ENCODE data around the gene ARV1.
"Not testable (repeated sequence)": the region's sequence is repeated elsewhere in the genome, so short reads cannot be mapped to it uniquely, and the experiment has no call there.

ARV1 gene

DNA sequence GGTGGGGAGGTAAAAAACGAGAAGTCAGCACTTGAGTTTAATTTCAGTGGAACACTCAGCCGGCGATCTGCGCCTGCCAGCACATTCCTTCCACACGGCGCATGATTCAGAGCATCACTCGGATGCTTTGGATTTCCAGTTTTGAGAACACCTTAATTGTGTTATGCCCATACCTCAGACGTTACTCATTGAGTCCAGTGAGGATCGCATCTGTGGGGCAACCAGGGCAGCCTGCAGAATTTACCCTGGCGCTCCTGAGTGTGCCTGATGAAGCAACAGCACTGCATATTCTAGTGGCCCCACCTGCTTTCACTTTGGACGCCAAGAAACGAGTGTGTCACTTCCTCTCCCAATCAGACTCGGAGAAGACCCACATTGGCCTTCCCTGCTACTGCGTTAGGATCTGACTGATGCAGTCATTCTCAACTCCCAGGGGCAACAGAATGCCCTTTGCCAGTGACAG, 41.3 kb downstream of the ARV1 start:
- DNase-seq (ENCODE audit: low spot score) = no peak

DNA sequence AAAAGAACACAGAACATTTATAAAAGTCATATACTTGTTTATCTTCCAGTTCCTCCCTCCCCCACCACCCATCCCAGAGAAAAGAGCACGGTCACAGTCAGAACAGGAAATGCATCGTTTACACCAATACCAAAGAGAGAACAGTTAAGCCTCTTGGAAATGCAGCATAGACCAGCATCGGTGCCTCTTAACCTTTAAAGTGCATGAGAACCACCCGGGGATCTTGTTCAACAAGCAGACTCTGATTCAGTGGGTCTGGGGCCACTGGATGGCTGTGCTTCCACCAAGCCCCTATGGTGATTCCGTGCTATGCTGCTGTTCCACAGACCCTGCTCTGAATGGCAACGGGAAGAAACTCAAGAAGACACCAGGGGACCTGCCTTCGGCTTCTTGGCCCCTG, 41.9 kb downstream of the ARV1 start:
- no peak for DNase-seq (ENCODE audit: low spot score)

DNA sequence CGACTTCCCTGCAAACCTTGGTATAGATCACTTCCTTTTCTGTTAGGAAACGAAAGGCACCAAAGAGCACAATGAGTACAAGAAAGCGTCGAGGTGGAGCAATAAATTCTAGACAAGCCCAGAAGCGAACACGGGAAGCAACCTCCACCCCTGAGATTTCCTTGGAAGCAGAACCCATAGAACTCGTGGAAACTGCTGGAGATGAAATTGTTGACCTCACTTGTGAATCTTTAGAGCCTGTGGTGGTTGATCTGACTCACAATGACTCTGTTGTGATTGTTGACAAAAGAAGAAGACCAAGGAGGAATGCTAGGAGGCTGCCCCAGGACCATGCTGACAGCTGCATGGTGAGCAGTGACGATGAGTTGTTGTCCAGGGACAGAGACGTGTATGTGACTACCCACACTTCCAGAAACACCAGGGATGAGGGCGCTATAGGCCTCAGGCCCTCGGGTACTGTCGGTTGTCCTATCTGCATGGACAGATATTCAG, 42.7 kb downstream of the ARV1 start:
- no peak for DNase-seq (ENCODE audit: low spot score)

DNA sequence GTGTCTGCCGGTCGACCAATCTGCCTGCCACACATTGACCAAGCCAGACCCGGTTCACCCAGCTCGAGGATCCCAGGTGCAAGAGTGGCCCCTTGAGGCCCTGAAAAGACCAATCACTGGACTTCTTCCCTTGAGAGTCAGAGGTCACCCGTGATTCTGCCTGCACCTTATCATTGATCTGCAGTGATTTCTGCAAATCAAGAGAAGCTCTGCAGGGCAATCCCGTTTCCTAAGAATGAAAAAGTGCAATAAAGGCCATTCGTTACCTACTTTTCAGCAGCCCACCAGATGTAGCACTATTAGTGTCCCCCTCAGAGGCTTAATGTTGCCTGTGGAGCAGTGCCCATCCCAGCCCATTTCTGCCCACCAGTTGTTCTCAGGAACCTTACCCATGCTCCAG, 43.6 kb downstream of the ARV1 start:
- not testable (repeated sequence) for DNase-seq (ENCODE audit: low spot score)

DNA sequence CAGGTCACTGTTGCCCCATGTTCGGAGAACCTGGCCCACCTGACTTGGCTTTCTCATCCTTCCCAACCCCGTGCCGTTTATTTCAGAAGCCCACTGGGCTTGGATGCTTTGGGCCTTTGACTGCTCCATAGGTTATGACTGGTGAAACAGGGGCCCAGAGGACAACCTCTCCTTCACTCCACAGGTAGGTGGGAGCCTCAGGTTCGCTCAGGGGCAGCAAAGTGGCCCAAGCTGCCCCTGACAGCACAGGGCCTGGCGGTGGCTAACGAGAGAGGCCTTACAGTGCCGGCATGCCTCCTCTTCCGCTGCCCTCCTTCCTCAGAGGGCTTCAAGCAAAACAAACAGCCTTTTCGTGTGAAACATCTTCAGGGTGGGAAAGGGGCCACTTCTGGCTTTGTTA, 44.3 kb downstream of the ARV1 start:
- no peak for DNase-seq (ENCODE audit: low spot score)

DNA sequence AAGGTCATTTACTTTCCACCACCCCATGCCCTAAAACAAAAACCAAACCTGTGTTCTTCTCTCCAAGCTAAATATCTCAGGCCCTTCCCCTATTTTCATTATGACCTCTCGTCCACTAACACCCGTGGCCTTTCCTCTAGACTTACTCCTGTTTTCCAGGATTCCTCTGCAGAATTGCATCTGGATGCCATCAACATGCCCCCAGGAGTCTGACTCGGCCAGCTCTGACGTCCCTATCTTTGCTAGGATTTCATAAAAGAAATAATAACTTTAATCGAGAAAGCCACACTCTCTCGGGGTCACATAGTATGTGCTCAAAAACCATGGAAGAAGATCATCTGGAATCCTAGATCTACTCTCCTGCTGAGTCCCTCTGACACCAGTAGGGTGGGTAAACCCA, 47.7 kb downstream of the ARV1 start:
- DNase-seq (ENCODE audit: low spot score) = no peak

DNA sequence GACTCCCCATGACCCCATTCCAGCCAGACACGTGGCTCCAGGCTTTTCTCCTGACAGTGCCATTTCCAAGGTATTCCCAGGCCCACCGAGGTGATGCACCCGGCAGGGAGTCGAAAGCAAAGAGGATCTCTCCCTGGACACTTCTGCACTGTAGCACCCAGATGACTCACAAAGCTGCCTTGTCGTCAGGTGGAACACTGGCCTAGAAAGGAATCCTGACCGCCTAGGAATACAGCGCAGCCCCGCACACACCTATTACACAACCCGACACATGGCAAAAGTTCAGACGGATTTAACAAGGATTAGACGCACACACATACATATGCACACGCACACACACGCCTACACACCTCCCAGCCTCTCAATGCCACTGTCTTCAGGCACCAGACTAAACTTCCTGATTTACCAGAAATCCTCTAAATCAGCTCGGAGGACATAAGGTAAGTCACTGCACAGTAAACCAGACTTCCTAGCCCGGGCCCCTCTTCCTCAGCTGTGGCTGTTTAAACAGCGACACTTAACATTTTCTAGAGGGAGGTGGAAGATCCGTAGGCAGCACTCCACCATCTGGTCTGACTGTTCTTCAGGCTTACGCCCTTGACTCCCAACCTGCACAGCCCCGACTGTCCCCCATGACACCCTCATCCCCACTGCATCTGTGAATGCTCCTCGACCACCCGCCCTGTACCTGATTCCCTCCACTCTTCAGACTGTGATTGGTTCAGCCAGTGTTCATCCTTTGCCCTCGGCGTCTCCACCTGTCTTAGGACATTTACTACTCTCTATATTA, 48.4 kb downstream of the ARV1 start:
- no peak for DNase-seq (ENCODE audit: low spot score)

DNA sequence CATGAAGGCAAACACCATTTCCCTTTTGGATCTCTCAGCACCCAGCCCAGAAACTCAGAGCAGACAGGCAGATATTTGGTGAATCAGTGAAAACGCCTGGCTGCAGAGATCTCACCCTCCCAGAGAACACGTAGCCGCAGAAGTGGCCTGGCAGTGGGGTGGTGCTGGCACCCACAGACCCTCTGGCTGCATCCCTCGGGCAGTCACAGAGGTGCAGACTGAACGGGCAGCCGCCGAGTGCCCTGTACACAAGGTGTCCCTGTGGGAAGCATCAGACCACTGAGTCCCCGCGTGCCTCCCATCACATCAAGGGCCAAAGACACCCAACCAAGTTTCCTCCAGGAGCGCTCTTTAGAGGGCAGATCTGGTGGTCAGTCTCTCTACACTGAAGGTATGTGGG, 49.1 kb downstream of the ARV1 start:
- no peak for DNase-seq (ENCODE audit: low spot score)

DNA sequence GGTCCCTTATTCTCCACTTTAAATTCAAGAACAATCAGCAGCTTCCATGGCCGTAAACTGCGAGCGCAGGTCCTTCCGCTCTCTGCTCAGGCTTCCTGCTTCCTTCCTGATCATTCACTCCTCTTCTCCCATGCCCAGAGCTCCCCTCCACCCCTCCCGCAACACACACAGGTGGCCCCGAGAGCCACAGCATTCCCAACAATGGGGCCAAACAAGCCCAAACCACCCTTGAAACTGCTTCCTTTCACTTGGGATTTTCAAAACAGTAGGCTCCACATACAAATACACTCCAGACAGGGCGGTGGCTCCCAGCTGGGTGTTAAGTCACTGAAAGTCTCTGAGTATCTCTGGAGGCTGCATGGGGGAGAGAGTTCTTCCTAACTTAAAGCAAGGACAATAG, 49.8 kb downstream of the ARV1 start:
- DNase-seq (ENCODE audit: low spot score) = no peak

DNA sequence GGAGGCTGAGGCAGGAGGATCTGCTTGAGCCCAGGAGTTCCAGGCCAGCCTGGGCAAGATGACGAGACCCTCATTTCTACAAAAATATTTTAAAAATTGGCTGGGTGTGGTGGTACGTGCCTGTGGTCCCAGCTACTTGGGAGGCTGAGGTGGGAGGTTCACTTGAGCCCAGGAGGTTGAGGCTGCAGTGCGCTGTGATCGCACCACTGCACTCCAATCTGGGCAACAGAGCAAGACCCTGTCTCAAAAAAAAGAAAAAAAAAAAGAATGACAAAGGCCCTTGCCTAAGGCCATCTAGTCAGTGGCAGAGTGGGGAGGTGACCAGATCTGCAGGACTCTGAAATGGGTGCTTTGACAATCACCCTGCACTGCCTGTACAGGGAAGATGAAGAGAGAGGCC, 50.4 kb downstream of the ARV1 start:
- DNase-seq (ENCODE audit: low spot score) = not testable (repeated sequence)

DNA sequence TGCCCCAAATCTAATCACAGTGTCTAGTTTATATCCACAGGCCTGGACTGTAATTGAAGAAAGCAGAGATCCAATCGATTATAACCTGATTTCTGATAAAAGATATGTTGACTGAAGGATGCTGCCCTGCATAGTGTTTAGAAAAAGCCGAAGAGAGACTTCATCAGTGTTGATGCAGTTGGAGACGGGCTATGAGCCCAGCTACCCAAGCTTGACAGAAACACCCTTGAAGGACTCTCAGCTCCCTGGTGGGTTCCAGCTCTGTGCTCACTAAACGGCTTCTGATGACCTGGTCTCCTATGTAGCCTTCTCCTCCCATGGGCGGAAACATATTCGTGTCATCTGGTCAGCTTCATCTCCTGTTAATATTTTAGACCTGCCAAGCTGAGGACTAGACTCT, 50.9 kb downstream of the ARV1 start:
- DNase-seq (ENCODE audit: low spot score) = no peak

DNA sequence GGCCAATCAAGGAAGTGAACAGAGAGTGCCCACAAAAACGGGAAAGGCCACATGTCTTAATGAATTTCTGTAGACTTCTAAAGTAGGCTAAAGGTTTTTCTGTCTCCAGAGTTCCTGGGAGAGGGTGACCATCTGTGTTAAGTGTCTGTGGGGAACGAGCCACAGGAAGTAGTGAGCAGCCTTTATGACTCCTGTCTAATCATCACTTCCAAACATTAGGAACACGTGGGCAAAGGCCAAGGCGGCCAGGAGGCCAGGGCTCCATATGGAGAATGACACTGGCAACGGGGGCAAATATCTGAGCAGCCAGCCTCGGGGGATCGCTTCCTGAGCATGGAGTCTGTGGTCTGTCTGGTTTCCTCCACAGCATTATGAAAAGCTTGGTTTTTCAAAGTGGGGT, 54.1 kb downstream of the ARV1 start:
- DNase-seq (ENCODE audit: low spot score) = no peak

DNA sequence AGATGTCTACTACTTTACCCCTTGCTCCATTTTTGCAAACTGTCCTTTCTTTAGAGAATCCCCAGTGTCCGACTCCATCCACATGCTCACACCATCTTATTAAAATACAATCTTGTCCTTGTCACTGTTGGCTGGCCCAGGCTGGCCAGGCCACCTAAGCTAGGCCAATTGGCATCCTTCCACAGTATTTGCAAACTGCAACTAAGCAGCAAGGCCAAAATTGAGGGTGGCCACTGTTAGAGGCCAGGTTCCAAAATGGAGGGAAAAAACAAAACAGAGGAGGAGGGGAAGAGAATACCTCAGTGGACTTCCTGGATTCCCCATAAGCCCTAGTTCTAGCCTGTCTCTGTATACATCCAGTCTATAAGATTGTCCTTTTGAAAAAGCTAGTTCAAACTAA, 56.9 kb downstream of the ARV1 start:
- no peak for DNase-seq (ENCODE audit: low spot score)

DNA sequence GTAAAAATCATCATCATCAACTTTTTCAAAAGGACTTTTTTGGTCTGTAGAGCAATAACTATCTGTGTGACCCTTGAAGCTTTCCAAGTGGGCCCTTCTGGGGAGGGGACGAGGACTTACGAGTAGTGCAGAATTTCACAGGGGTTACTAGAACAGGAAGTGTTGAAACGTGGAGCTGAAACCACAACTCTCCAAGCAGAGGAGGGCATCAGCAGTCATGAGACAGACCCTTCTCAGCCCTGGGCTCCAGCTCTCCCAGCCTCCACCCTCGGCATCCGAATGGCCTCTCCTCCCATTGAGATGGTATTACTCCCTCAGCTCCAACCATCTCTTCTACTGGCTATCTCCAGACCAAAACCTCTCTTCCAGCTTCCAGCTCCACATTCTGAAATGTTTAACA, 57.5 kb downstream of the ARV1 start:
- DNase-seq (ENCODE audit: low spot score) = no peak

DNA sequence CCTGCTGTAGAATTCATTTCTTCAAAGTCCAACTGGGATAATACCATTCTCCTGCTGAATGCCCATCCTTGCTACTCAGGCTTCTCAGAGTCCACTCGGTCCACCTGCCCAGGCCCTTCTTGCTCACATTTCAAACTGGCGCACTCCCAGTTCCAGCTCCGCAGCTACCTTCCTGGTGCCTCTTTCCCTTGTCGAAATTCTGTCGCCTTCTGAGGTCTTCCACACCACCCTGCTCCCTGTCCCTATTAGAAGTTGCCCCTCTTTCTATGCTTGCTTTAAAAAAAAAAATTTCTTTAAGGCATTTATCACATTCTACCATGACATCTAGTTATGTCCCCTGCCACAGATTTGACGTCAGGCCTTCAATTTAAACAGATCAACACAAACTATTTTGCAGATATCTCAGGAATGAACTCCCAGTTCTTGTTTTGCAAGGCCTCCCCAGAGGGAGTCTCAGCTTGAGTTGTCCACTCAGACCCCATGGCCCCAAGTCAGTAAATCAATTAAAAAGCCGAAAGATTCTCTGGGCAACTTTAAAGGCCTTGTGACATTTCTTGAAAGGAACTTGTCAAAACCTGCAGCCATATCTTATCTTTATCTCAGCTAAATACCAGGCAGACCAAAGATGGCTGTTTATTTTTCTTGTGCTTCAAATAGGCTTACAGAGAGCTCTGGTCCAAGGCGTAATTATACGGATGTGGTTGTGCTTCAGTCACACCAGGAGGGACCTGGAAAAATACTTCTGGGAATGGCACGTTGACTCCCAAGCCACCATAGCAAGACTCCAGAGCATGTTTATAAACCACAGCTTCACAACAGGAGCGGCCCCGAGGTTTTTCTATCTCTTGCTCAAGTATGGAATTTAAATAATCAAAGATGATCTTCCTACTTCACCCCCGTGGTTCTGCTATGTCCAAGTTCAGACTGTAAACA, 59.0 kb downstream of the ARV1 start:
- no peak for DNase-seq (ENCODE audit: low spot score)

DNA sequence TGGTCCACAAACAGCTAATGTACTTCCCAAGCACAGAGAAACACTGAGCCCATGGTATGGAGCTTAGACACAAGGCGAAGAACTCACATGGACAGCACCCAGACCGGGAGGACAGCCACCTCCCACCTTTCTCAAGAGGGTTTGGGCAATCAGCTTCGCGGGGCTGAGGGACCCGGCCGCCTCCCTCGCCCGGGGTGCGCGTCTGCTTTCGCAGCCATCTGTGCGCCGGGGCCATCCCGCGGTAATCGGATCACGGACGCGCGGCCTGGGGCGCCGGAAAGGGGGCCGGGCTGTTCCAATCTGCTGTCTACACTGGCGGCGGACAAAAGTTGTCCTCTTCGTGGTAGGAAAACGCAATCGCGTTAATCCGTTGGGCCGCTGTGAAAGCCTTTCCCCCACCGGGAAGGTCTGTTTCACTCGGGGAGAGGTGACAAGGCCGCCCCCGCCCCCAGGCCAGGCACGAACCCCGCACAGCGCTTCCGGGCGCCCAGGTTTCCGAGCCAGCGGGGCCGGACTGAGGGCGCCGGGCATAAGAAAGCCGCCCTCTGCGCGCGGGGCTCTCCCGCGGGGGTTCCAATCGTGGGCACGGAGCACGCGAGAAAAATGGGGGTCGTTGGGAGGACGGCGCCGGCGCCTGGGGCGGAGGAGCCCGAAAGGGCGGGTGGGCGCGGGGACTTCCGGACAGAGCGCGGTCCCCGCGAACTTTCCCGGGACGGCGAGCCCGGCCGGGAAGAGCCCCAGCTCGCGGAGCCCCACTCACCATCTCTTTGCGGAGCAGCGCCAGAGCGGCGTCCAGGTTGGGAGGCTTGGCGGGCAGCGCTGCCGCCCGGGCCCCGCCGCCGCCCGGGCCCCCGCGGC, 60.5 kb downstream of the ARV1 start:
- DNase-seq (ENCODE audit: low spot score) = peak; percentile 72

DNA sequence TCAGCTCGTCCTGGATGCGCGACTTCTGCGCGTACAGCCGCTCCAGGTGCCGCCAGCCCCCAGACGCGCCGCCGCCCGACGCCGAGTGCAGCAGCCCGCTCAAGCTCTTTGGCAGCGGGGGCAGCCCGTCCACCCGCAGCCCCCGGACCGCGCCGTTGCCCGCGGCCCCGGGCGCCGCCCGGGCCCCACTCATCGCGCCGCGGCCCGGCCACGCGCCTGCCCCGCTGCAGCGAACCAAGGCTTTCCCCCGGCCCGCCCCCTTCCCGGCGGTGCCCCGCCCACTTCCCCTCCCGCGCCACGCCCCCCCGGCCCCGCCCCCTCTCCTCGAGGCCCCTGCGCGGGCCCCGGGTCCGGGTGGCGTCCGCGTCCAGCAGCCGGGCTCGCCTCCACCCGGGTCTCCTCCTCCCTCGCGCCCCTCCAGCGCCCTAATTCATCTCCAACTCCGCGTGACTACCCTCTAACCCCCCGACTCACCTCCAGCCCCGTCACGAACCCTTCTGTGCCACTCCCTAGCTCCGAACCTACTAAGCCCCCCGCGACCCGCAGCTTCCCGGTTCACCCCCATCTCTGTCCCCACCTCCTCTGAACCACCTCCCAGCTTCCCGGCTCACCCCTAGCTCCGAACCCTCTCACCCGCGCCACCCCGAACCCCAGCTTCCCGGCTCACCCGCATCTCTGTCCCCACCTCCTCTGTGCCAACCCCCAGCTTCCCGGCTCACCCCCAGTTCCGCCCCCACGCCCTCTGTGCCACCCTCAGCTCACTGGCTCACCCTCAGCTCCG, 61.3 kb downstream of the ARV1 start, which contains the start of gene FAM89A:
Gene FAM89A (minus strand): TSS at position 236 of the 781 bp plus-strand sequence. CDS start 43 bp downstream, at position 193.
- peak; percentile 85 for DNase-seq (ENCODE audit: low spot score)

DNA sequence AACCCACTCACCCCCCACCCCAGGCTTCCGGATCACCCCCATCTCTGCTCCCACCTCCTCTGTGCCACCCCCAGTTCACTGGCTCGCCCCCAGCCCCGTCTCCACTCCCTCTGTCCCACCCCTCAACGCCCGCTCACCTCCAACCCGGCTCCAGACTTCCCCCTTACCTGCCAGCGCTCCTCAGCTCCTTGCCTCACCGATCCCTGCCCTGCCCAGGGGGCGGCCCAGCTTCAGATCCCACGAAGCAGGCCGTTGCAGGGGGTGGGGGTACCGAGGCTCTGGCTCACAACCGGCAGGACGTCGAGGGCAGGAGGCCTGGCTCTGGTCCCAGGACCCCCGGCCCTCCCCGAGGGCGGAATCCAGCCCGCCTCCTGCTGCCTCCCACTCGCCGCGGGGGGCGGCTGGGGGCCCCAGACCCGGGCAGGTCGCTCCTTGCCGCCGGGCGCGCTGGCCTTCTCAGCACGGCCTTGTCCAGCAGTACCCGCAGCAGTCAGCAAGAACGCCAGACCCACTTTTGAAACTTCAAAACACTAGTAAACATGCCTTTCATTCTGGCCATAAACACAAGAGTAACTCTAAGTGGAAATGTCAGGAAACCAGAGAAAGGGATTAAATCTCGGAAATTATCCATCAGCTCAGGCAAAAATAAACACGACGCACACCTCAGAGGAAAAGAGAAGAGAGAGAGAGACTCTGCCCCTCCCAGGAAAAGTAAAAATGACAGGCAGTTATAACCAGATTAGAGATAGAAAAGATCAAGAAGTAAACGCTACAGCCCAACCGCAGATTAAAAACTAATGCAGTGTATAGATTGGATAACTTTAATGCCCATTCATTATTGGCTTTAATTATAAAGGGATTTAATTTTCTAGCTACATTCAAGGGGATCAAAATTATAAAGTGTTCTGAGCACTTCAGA, 62.2 kb downstream of the ARV1 start:
- no peak for DNase-seq (ENCODE audit: low spot score)

DNA sequence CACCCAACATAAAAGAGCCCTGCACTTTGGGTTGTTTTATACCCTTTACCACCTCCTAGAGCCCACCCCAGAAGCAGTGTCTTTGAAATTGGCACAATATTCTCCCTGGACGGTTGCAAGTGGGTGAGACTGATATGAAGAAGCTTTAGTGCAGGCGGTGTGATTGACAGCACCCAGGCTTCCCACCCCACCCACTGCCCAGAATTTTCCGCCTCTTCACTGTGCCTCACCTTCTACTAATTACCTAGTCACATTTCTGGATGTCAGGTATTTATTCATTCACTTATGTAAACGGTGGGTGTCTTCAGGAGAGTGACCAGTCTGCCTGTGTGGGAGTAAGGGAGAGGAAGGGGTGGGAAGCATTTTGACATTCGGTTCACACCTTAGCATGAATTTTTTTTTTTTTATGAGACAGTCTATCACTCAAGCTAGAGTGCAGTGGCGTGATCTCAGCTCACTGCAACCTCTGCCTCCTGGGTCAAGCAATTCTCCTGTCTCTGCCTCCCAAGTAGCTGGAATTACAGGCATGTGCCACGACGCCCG, 62.9 kb downstream of the ARV1 start:
- DNase-seq (ENCODE audit: low spot score) = no peak

DNA sequence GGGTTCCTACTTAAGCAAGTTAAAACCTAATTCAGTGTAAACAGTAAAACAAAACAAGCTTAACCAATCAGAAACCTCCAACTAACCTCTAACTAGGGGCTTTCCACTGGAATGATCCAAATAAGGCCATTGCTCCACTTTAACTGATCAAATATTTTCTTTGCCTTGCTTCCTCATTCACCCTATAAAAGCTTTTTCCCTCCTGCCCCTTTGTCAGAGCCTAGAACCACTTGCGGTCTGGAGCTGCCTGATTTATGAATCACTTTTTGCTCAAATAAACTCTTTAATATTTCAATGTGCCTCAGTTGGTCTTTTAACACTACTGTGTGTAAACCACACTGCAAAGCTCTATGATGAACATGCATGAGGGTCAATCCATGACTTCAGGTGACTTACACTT, 65.7 kb downstream of the ARV1 start:
- DNase-seq (ENCODE audit: low spot score) = no peak

Data from left forelimb (tissue), 1 donor.